HCT116 (cell line): ENCODE measurements around the gene SLK. TPM values are rescaled to one million over a fixed set of nuclear protein-coding genes. Genes with fewer than 3 reads are reported as not detected.

Experiments used
- ATAC-seq: fragments of 200-7000 bp; cut with Tn5 transposase; 2 replicates; pipeline ENCODE4 v1.9.1; 2020; ENCODE audit warnings: mild to moderate bottlenecking, moderate library complexity
- BruUV-seq: library from RNA; stranded (reverse); fragments of 400-500 nt; replicated peaks from 2 replicates; lab custom pipeline; 2021; lab: Mats Ljungman, UMichigan
- CTCF ChIA-PET: fragments of 300-600 bp; sonication (Branson Sonifier 250); formaldehyde crosslinking; loops from one replicate; lab custom pipeline; 2021; ENCODE audit warnings: antibody characterized with exemption; lab: Charles Lee
- POLR2A ChIA-PET: fragments of 300-600, 350-600 bp; sonication (Branson Sonifier 250); formaldehyde crosslinking; loops from one replicate; lab custom pipeline; 2021; ENCODE audit warnings: antibody characterized with exemption; lab: Charles Lee
- RAD21 ChIA-PET, 2 experiments: fragments of 300-600 bp; sonication (Branson Sonifier 250); formaldehyde crosslinking; loops; one replicate each; lab custom pipeline; 2023; ENCODE audit warnings: low total read pairs in 2 of 2; ENCODE audit not compliant: uncharacterized antibody in 2 of 2, unreplicated experiment in 2 of 2, low non-redundant PET in 1 of 2; lab: Charles Lee
- DNase-seq: peaks from one replicate; pipeline ENCODE4 v3.0.0-alpha.2; 2010; ENCODE audit warnings: low read depth, low spot score
- H2AFZ ChIP-seq: fragments of 200-600 bp; shearing (Covaris generic), sonication (generic); 2 replicates; pipeline ENCODE4 v1.6.1; 2017; ENCODE audit warnings: low read depth, mixed run types, mixed read lengths, antibody characterized with exemption, low read length; ENCODE audit not compliant: poor library complexity, severe bottlenecking
- H3K27ac ChIP-seq: 2 replicates; pipeline ENCODE4 v1.5.1; 2012; ENCODE audit warnings: low read depth, low read length
- H3K27me3 ChIP-seq: fragments of 200-600 bp; sonication (generic); 2 replicates; pipeline ENCODE4 v1.6.1; 2016; ENCODE audit warnings: mixed run types, low read length, mixed read lengths; ENCODE audit not compliant: insufficient read depth
- H3K36me3 ChIP-seq, 2 experiments: fragments of 200-500 bp in 1 of 2; fragments of 200-600 bp in 1 of 2; sonication (Bioruptor generic) in 1 of 2; sonication (generic) in 1 of 2; 2 replicates each; pipeline versions ENCODE4 v1.5.1 to v1.6.1; 2014 to 2016; ENCODE audit warnings: low read length in 2 of 2, inconsistent platforms in 1 of 2, mixed read lengths in 1 of 2, mixed run types in 1 of 2; ENCODE audit not compliant: insufficient read depth in 2 of 2, control insufficient read depth in 1 of 2
- H3K4me1 ChIP-seq, 2 experiments: fragments of 200-600 bp in 1 of 2; sonication (generic) in 1 of 2; 2 replicates each; pipeline versions ENCODE4 v1.5.1 to v1.6.1; 2012 to 2017; ENCODE audit warnings: low read length in 2 of 2, inconsistent platforms in 1 of 2, mild to moderate bottlenecking in 1 of 2, mixed read lengths in 1 of 2, mixed run types in 1 of 2, moderate library complexity in 1 of 2; ENCODE audit not compliant: insufficient read depth in 2 of 2, control insufficient read depth in 1 of 2
- H3K4me2 ChIP-seq: fragments of 200-600 bp; sonication (generic); 2 replicates; pipeline ENCODE4 v1.6.1; 2017; ENCODE audit warnings: mixed run types, low read length, mixed read lengths
- H3K4me3 ChIP-seq, 2 experiments: fragments of 200-600 bp in 1 of 2; sonication (generic) in 1 of 2; replicated peaks in 1 of 2; 2 replicates each; pipeline ENCODE4 v1.5.1; 2011 to 2016; ENCODE audit warnings: low read length in 2 of 2, control low read depth in 1 of 2, low read depth in 1 of 2, mild to moderate bottlenecking in 1 of 2, mixed read lengths in 1 of 2, mixed run types in 1 of 2
- H3K79me2 ChIP-seq: fragments of 200-600 bp; sonication (generic); 2 replicates; pipeline ENCODE4 v1.6.1; 2017; ENCODE audit warnings: mild to moderate bottlenecking, mixed run types, low read length, moderate library complexity, mixed read lengths; ENCODE audit not compliant: insufficient read depth
- H3K9ac ChIP-seq: fragments of 200-600 bp; sonication (generic); 2 replicates; pipeline ENCODE4 v1.6.1; 2016; ENCODE audit warnings: low read length, mixed read lengths
- H3K9me2 ChIP-seq: fragments of 200-600 bp; sonication (generic), shearing (Covaris generic); 2 replicates; pipeline ENCODE4 v1.6.1; 2017; ENCODE audit warnings: mixed run types, mild to moderate bottlenecking, moderate library complexity; ENCODE audit not compliant: insufficient read depth
- H3K9me3 ChIP-seq, 2 experiments: fragments of 200-500 bp in 1 of 2; fragments of 200-600 bp in 1 of 2; sonication (Bioruptor generic) in 1 of 2; sonication (generic) in 1 of 2; 2 replicates each; pipeline ENCODE4 v1.6.1; 2014 to 2017; ENCODE audit warnings: low read length in 2 of 2, mixed read lengths in 2 of 2, inconsistent platforms in 1 of 2, low read depth in 1 of 2, mild to moderate bottlenecking in 1 of 2, mixed run types in 1 of 2, moderate library complexity in 1 of 2; ENCODE audit not compliant: control insufficient read depth in 1 of 2, insufficient read depth in 1 of 2
- H4K20me1 ChIP-seq: fragments of 200-600 bp; sonication (generic), shearing (Covaris generic); 2 replicates; pipeline ENCODE4 v1.6.1; 2017; ENCODE audit warnings: mixed run types, mild to moderate bottlenecking, moderate library complexity; ENCODE audit not compliant: insufficient read depth
- ATF3 ChIP-seq: IDR thresholded peaks from 2 replicates; pipeline ENCODE4 v1.6.1; 2012
- CBX3 ChIP-seq: IDR thresholded peaks from 2 replicates; pipeline ENCODE4 v1.6.1; 2012; ENCODE audit warnings: low read depth
- CEBPB ChIP-seq: IDR thresholded peaks from 2 replicates; pipeline ENCODE4 v1.6.1; 2012; ENCODE audit warnings: low read depth
- CTCF ChIP-seq, 3 experiments: fragments of 200-600 bp in 1 of 3; sonication (generic) in 1 of 3; IDR thresholded peaks in 2 of 3; conservative IDR thresholded peaks in 1 of 3; 2 replicates each; pipeline ENCODE4 v1.5.1; 2012 to 2017; ENCODE audit warnings: low read depth in 2 of 3, low read length in 2 of 3, antibody characterized with exemption in 1 of 3, borderline replicate concordance in 1 of 3, control low read depth in 1 of 3, mild to moderate bottlenecking in 1 of 3, mixed read lengths in 1 of 3, mixed run types in 1 of 3, moderate library complexity in 1 of 3; ENCODE audit not compliant: insufficient read depth in 1 of 3
- EGR1 ChIP-seq: IDR thresholded peaks from 2 replicates; pipeline ENCODE4 v1.6.1; 2012; ENCODE audit warnings: low read depth
- ELF1 ChIP-seq: IDR thresholded peaks from 2 replicates; pipeline ENCODE4 v1.6.1; 2012; ENCODE audit warnings: low read depth, borderline replicate concordance
- EZH2phosphoT487 ChIP-seq: fragments of 200-600 bp; IDR thresholded peaks from 2 replicates; pipeline ENCODE4 v1.6.1; 2018; ENCODE audit warnings: antibody characterized with exemption, borderline replicate concordance
- JUND ChIP-seq: IDR thresholded peaks from 2 replicates; pipeline ENCODE4 v1.6.1; 2012
- MAX ChIP-seq: IDR thresholded peaks from 2 replicates; pipeline ENCODE4 v1.6.1; 2012
- POLR2A ChIP-seq: IDR thresholded peaks from 2 replicates; pipeline ENCODE4 v1.7.0; 2011; ENCODE audit warnings: borderline replicate concordance; ENCODE audit not compliant: insufficient read depth, insufficient read length; ENCODE audit errors: extremely low read depth
- POLR2AphosphoS5 ChIP-seq: IDR thresholded peaks from 2 replicates; pipeline ENCODE4 v1.6.1; 2011; ENCODE audit warnings: mild to moderate bottlenecking, low read depth, low read length, moderate library complexity
- RAD21 ChIP-seq: IDR thresholded peaks from 2 replicates; pipeline ENCODE4 v1.6.1; 2012; ENCODE audit warnings: low read depth, mild to moderate bottlenecking
- REST ChIP-seq: IDR thresholded peaks from 2 replicates; pipeline ENCODE4 v1.6.1; 2012; ENCODE audit warnings: low read depth
- SIN3A ChIP-seq: IDR thresholded peaks from 2 replicates; pipeline ENCODE4 v1.6.1; 2012; ENCODE audit warnings: low read depth
- SP1 ChIP-seq: IDR thresholded peaks from 2 replicates; pipeline ENCODE4 v1.6.1; 2012; ENCODE audit warnings: low read depth
- SRF ChIP-seq: IDR thresholded peaks from 2 replicates; pipeline ENCODE4 v1.6.1; 2012; ENCODE audit warnings: low read depth
- TCF7L2 ChIP-seq: IDR thresholded peaks from 2 replicates; pipeline ENCODE4 v1.7.0; 2011; ENCODE audit warnings: borderline replicate concordance, inconsistent platforms; ENCODE audit not compliant: insufficient read depth, insufficient read length; ENCODE audit errors: extremely low read depth
- YY1 ChIP-seq: IDR thresholded peaks from 2 replicates; pipeline ENCODE4 v1.6.1; 2011; ENCODE audit warnings: low read length, low read depth, moderate library complexity, mild to moderate bottlenecking; ENCODE audit not compliant: insufficient replicate concordance; ENCODE audit errors: extremely low read depth
- ZBTB33 ChIP-seq: IDR thresholded peaks from 2 replicates; pipeline ENCODE4 v1.6.1; 2011; ENCODE audit warnings: mild to moderate bottlenecking, low read length, moderate library complexity; ENCODE audit not compliant: insufficient replicate concordance; ENCODE audit errors: extremely low read depth
- ZFX ChIP-seq: fragments of 450-650 bp; IDR thresholded peaks from 2 replicates; pipeline ENCODE4 v1.6.1; 2017
- intact Hi-C: fragments of 100-400 bp; cut with micrococcal nuclease; formaldehyde crosslinking; loops from 2 replicates; pipeline ENCODE4 v1.10.0; 2022
- total RNA-seq: library from RNA; stranded (reverse); gene quantifications from one replicate; pipeline ENCODE4 v1.2.1, GENCODE V29; 2021; ENCODE audit not compliant: unreplicated experiment

SLK gene
- total RNA-seq, 1 experiment from 2014 or later, result 44.2 TPM

- no peaks in the 10 kb centered on the region for H3K27me3 ChIP-seq
- ATAC-seq, result no peak
- TF ChIP-seq TCF7L2 (no peak), YY1 (no peak), RAD21 (no peak), POLR2A (no peak), SP1 (no peak), EGR1 (no peak), ZBTB33 (no peak), POLR2AphosphoS5 (no peak), CEBPB (no peak), MAX (no peak), ATF3 (no peak), ELF1 (no peak), REST (no peak), SRF (no peak), CTCF (IDR thresholded peaks at IDR 0.05 in 2 of 3, conservative IDR thresholded peaks at IDR 0.05 in 1 of 3; ENCODE audit: borderline replicate concordance in 1 of 3, insufficient read depth in 1 of 3, low read depth in 2 of 3, low read length in 2 of 3) (no peak), SIN3A (no peak), EZH2phosphoT487 (no peak), CBX3 (no peak), JUND (no peak), ZFX (no peak)
- TF ChIP-seq, all 23 proteins: peak for 0
- H3K4me2 ChIP-seq, result no peak overlapping the region
- peaks cover 0 to 5% of the 10 kb centered on the region in 2 experiments; a peak in 1 of 4 replicates for H3K9me3 ChIP-seq
- no peak for DNase-seq
- peaks cover 4 to 11% of the 10 kb centered on the region in 2 experiments; a peak in 2 of 4 replicates for H3K4me1 ChIP-seq
- H3K79me2 ChIP-seq, result no peaks in the 10 kb centered on the region
- POLR2A ChIA-PET, result no interaction called here
- CTCF ChIA-PET, result interaction anchor here (0.5 kb wide), 1 partner anchor 251 kb away, joined by 3 read pairs; no protein-coding TSS in a partner anchor
- no peaks in the 10 kb centered on the region for H3K36me3 ChIP-seq
- H3K9ac ChIP-seq, result no peak overlapping the region
- no peaks in the 10 kb centered on the region for H3K9me2 ChIP-seq
- no TSS peak for BruUV-seq
- H4K20me1 ChIP-seq, result no peaks in the 10 kb centered on the region
- H3K4me3 ChIP-seq, result no peak overlapping the region
- no peak overlapping the region for H3K27ac ChIP-seq
- RAD21 ChIA-PET, result no interaction called here
- H2AFZ ChIP-seq, result no peak overlapping the region
- intact Hi-C loops, result no loop called here
Observed at GRCh38 chr10:103958996-103959395, 7.9 kb upstream of the SLK start.
